ENCODE results near the gene MRPS6. TPM values are rescaled to one million over a fixed set of nuclear protein-coding genes. Genes with fewer than 3 reads are reported as not detected.

MRPS6 gene
- total and polyA plus RNA-seq, 2 of the 13 experiments (the other 11 are each of a cell fraction or from before 2014, with no cell fraction given), result 14.2 to 26.9 TPM

- ChIA-PET POLR2A (no interaction called here), CTCF (ENCODE audit: low intra/inter-chr PET ratio, low total read pairs) (no interaction called here)
- no peak overlapping the region for H3K4me2 ChIP-seq (ENCODE audit: low read depth, low read length)
- FAIRE-seq (no peak), ATAC-seq (no peak), DNase-seq (ENCODE audit: low spot score) (no peak)
- intact Hi-C loops (cut with micrococcal nuclease; ENCODE audit: unreplicated experiment), result no loop called here
- no peak overlapping the region for H3K9ac ChIP-seq (ENCODE audit: insufficient read depth, low read depth, low read length)
- no peaks in the 10 kb centered on the region for H3K27me3 ChIP-seq (ENCODE audit: control insufficient read depth in 1 of 2, insufficient read depth in 2 of 2, low read length in 2 of 2)
- H3K79me2 ChIP-seq (ENCODE audit: insufficient read depth, low read length), result peaks cover 24% of the 10 kb centered on the region
- in situ Hi-C loops (cut with HindIII; ENCODE audit: extremely low pct_ligation_motif_present, low pct_unique_long_range_greater_than_20kb), result loop anchor here (10.0 kb wide), 1 partner anchor 57 kb away; no protein-coding TSS in a partner anchor
- no peaks in the 10 kb centered on the region for H3K9me3 ChIP-seq (ENCODE audit: low read length)
- 92% methylated on average over 2 of the region's 2 CpGs for WGBS (ENCODE audit: low lambda C conversion rate)
- peaks cover 3% of the 10 kb centered on the region for H3K4me1 ChIP-seq (ENCODE audit: insufficient read depth, low read length)
- no peak overlapping the region for H3K4me3 ChIP-seq (replicated peaks in 1 of 3; ENCODE audit: insufficient read depth in 1 of 3, low read depth in 2 of 3, low read length in 3 of 3)
- BruUV-seq (replicated peaks), result no TSS peak
- H3K27ac ChIP-seq (ENCODE audit: extremely low read length, insufficient read depth, low read length), result no peak overlapping the region
- H4K20me1 ChIP-seq (ENCODE audit: insufficient read depth, low read length), result no peaks in the 10 kb centered on the region
- peaks cover 10 to 23% of the 10 kb centered on the region in 2 experiments; a peak in 3 of 5 replicates for H3K36me3 ChIP-seq (replicated peaks in 1 of 2; ENCODE audit: control insufficient read depth in 1 of 2, insufficient read depth in 2 of 2, low read length in 2 of 2)
- H2AFZ ChIP-seq (ENCODE audit: low read length), result no peak overlapping the region
- TF ChIP-seq ZNF780A (CRISPR knock-in tag; IDR thresholded peaks at IDR 0.05), result no peak
- TF ChIP-seq ZNF687 (CRISPR knock-in tag; IDR thresholded peaks at IDR 0.05), result no peak
- TF ChIP-seq ZSCAN25 (CRISPR knock-in tag; IDR thresholded peaks at IDR 0.05), result no peak
- TF ChIP-seq ZNF501 (CRISPR knock-in tag; IDR thresholded peaks at IDR 0.05), result no peak
- no peak for TF ChIP-seq ZNF619 (CRISPR knock-in tag; IDR thresholded peaks at IDR 0.05)
- no peak for TF ChIP-seq SMYD3 (CRISPR knock-in tag; IDR thresholded peaks at IDR 0.05)
- no peak for TF ChIP-seq AHR (CRISPR knock-in tag; IDR thresholded peaks at IDR 0.05)
- no peak for TF ChIP-seq ZHX2 (IDR thresholded peaks at IDR 0.05; ENCODE audit: low read depth)
- TF ChIP-seq ZHX2 (CRISPR knock-in tag; IDR thresholded peaks at IDR 0.05; ENCODE audit: borderline replicate concordance), result no peak
- no peak for TF ChIP-seq KDM5A (IDR thresholded peaks at IDR 0.05; ENCODE audit: borderline replicate concordance, low read length)
- no peak for TF ChIP-seq ADNP (CRISPR knock-in tag; IDR thresholded peaks at IDR 0.05)
- no peak for TF ChIP-seq CTCF (CRISPR knock-in tag; IDR thresholded peaks at IDR 0.05)
- no peak for TF ChIP-seq MXD1 (CRISPR knock-in tag; IDR thresholded peaks at IDR 0.05)
- TF ChIP-seq SAP130 (CRISPR knock-in tag; IDR thresholded peaks at IDR 0.05; ENCODE audit: low read depth), result no peak
Observed at GRCh38 chr21:34097442-34097841, 24.1 kb downstream of the MRPS6 start.

Data from HepG2 (cell line).